ENCODE measurements around the gene MLPH. TPM values are rescaled to one million over a fixed set of nuclear protein-coding genes. Genes with fewer than 3 reads are reported as not detected.
A peak's percentile ranks its signal among the peaks of the same experiment; 100 is the strongest.

Gene MLPH
- total and polyA plus RNA-seq, 9 of the 15 experiments (the other 6 are each of a cell fraction or from before 2014, with no cell fraction given) = 0.22 TPM; not detected in 8

DNA sequence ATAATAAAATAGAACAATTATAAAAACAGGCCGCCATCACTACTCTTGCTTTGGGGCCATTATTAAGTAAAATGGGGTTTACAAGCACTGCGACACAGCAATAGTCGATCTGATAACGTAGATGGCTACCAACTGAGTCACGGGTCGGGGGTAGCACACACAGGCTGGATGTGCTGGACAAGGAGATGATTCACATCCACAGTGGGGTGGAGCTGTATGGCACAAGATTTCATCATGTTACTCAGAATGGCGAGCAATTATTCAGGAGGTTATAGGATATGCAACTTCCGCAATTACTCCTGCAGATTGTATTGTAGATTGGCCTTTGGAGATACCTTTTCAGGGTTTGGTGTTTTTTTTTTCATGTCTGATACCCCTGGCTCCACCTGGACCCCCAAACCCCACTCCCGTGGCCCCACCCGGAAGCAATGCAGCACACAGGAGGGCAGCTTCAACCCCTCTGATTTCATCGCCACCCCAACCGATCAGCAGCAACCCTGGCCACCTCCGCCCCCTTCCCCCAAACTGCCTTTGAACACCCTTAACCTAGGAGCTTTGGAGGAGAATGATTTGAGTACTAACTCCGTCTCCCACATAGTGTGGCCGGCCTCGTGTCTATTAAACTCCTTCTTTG is 21.4 kb upstream of the MLPH start (continued):
- TF ChIP-seq KDM1A (IDR thresholded peaks at IDR 0.05) (no peak), NFATC3 (IDR thresholded peaks at IDR 0.05) (no peak), ZNF175 (CRISPR knock-in tag; IDR thresholded peaks at IDR 0.05; ENCODE audit: low read depth) (peak; percentile 61; the same call in 1 of the 2 replicates), TCF7 (IDR thresholded peaks at IDR 0.05; ENCODE audit: borderline replicate concordance) (no peak), PHF21A (IDR thresholded peaks at IDR 0.05; ENCODE audit: borderline replicate concordance, low read depth) (no peak), HSF4 (CRISPR knock-in tag; IDR thresholded peaks at IDR 0.05; ENCODE audit: borderline replicate concordance) (no peak)
- TF ChIP-seq, protein P1, sequence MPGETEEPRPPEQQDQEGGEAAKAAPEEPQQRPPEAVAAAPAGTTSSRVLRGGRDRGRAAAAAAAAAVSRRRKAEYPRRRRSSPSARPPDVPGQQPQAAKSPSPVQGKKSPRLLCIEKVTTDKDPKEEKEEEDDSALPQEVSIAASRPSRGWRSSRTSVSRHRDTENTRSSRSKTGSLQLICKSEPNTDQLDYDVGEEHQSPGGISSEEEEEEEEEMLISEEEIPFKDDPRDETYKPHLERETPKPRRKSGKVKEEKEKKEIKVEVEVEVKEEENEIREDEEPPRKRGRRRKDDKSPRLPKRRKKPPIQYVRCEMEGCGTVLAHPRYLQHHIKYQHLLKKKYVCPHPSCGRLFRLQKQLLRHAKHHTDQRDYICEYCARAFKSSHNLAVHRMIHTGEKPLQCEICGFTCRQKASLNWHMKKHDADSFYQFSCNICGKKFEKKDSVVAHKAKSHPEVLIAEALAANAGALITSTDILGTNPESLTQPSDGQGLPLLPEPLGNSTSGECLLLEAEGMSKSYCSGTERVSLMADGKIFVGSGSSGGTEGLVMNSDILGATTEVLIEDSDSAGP (CRISPR knock-in tag; IDR thresholded peaks at IDR 0.05) = no peak
- TF ChIP-seq, protein P2, sequence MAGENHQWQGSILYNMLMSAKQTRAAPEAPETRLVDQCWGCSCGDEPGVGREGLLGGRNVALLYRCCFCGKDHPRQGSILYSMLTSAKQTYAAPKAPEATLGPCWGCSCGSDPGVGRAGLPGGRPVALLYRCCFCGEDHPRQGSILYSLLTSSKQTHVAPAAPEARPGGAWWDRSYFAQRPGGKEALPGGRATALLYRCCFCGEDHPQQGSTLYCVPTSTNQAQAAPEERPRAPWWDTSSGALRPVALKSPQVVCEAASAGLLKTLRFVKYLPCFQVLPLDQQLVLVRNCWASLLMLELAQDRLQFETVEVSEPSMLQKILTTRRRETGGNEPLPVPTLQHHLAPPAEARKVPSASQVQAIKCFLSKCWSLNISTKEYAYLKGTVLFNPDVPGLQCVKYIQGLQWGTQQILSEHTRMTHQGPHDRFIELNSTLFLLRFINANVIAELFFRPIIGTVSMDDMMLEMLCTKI (IDR thresholded peaks at IDR 0.05; ENCODE audit: partially characterized antibody) = no peak
- TF ChIP-seq, protein P3, sequence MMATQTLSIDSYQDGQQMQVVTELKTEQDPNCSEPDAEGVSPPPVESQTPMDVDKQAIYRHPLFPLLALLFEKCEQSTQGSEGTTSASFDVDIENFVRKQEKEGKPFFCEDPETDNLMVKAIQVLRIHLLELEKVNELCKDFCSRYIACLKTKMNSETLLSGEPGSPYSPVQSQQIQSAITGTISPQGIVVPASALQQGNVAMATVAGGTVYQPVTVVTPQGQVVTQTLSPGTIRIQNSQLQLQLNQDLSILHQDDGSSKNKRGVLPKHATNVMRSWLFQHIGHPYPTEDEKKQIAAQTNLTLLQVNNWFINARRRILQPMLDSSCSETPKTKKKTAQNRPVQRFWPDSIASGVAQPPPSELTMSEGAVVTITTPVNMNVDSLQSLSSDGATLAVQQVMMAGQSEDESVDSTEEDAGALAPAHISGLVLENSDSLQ (IDR thresholded peaks at IDR 0.05) = no peak
- TF ChIP-seq, protein P4, sequence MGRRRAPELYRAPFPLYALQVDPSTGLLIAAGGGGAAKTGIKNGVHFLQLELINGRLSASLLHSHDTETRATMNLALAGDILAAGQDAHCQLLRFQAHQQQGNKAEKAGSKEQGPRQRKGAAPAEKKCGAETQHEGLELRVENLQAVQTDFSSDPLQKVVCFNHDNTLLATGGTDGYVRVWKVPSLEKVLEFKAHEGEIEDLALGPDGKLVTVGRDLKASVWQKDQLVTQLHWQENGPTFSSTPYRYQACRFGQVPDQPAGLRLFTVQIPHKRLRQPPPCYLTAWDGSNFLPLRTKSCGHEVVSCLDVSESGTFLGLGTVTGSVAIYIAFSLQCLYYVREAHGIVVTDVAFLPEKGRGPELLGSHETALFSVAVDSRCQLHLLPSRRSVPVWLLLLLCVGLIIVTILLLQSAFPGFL (CRISPR knock-in tag; IDR thresholded peaks at IDR 0.05) = no peak

Data from K562 (cell line).